Measurements from ENCODE around the gene SLC25A42.
"Not testable (repeated sequence)": the region's sequence is repeated elsewhere in the genome, so short reads cannot be mapped to it uniquely, and the experiment has no call there.

Gene SLC25A42

DNA sequence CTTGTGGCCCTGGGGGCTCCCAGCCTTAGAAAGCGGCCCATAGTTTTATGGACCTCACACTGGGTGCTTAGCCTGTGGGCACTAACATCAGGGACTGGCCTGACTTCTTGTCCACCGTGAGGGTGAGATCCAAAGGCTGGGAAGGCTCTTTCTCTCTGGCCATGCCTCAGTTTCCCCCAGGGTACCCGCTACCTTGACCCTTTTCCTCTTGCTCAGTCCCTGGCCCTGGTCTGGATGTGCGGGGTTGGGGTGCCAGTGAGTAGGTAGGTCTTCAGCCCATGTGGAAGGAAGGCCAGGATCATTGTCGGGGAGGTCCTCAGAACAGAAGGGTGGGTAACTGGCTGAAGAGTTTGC is 76.1 kb downstream of the SLC25A42 start:
- no peak for DNase-seq

DNA sequence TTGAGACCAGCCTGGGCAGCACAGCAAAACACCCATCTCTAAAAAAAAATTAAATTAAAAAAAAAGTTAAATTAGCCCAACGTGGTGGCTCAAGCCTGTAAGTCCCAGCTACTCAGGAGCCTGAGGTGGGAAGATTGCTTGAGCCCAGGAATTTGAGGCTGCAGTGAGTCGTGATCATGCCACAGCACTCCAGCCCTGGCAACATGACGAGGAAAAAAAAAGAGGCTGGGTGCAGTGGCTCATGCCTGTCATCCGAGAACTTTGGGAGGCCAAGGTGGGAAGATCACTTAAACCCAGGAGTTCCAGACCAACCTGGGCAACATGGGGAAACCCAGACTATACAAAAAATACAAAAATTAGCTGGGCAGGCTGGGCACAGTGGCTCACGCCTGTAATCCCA is 76.7 kb downstream of the SLC25A42 start:
- no peak for DNase-seq

DNA sequence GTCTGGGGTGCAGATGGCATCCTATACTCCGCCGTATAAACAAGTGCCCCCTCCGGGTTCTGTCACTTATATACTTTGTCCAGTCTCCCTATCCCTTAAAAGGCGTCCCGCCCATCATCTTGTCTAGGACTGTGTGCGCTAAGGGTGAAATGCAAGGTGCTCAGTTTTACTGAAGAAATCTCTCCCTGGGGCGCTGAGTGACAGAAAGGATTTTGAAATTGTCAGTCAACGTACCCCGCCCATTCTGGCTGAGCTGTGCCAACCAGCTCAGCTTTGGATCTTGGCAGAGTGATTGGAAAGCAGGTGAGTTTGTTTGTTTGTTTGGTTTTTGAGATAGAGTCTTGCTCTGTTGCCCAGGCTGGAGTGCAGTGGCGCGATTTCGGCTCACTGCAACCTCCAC is 78.6 kb downstream of the SLC25A42 start:
- no peak for DNase-seq

GRCh38 chr19:19145281-19145680 is 81.5 kb downstream of the SLC25A42 start:
- no peak for DNase-seq

GRCh38 chr19:19145684-19146608 is 82.2 kb downstream of the SLC25A42 start:
- DNase-seq = peak; percentile 70

- DNase-seq = no peak
These were observed 83.1 kb downstream of the SLC25A42 start for GRCh38 chr19:19146865-19147264.

GRCh38 chr19:19147344-19147743 is 83.5 kb downstream of the SLC25A42 start:
- no peak for DNase-seq

DNA sequence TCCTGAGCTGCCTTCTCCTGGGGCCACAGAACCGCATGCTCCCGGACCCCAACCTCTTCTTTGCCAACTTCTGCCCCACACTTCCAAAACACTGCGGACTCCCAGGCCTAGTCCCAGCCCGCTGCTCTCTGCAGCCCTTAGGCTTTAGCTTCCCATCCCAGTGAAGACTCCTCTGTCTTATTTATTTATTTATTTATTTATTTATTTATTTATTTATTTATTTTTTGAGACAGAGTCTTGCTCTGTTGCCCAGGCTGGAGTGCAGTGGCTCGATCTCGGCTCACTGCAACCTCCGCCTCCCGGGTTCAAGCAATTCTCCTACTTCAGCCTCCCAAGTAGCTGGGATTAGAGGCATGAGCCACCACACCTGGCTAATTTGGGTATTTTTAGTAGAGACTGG is 84.7 kb downstream of the SLC25A42 start:
- not testable (repeated sequence) for DNase-seq

DNA sequence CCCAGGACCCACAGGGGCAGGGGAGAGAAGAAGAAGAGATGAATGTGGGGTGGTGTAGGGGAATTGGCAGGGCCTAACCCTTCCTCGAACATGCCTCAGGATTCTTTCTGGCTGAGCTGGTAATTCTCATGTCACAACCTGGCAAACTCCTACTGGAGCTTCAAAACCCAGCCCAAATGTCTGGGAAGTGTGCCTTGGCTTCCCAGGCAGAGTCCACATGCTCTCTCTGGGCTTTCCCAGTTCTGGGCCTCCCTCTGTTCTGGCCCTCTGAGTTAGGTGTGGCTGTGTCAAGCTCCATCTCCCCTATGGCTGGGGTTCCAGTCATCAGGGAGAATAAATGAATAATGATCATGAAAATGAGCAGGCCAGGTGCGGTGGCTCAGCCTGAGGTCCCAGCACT is 85.6 kb downstream of the SLC25A42 start:
- DNase-seq = no peak

- no peak for DNase-seq
These were observed 87.6 kb downstream of the SLC25A42 start for GRCh38 chr19:19151418-19151817.

DNA sequence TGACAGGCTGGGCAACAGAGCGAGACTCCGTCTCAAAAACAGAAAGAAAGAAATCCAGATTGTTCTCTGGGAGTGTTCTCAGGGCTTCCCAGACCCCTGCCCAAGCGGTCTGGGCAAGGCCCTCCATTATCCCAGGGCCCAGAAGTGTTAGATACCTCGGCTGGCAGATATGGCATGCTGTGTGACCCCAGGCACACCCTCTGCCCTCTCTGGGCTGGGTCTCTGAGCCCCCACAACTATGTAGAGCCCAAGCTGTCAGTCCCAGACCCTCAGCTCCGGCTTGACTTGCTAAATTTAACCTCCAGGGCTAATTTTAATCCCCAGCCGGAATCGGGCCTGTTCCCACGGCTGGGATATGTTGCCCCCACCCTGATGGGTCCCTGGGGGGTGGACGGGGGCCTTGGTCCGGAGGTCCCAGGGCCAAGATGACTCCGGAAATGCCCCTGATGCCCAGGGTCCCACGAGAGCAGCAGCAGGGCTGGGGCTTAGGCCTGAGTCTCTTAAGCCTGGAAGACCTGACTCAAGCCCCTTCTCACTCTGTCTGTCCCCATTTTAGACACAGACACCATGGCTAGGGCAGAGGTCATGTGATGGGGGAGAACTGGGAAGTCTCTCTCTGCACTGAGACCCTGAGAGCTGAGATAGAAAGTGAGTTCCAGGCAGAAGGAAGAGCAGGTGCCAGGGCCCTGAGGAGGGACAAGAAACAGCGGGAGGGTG is 89.0 kb downstream of the SLC25A42 start:
- DNase-seq = no peak

DNA sequence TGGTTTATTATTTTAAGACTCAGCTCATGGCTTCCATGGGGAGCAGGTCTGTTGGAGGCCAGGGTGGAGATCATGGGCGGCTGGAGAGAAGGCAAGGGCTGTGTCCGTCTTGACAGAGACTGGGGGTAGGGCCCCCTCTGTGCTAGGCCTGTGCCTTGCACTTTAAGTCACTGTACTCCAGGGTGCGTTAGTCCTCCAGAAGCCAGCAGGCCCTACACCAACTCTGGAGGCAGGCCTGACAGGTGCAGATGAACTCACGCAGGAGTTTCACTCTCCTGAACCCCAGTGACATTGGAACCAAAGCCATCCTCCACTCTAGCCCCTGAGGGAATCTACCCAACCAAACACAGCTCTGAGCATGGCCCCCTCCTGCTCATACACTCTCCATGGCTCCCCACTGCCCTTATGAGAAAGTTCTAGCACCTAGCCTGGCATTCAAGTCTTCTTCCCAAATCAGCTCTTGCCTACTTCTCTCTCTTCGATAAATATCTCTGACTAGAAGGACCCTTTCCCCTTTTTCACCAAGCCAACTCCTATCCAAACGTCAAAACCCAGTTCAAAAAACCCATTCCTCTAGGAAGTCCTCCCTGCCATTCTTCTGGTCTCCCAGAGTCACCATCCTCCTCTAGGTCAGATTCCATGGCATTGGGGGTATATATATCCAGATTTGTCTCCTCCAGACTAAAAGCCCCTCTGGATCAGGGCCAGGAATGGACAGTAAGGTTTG is 91.1 kb downstream of the SLC25A42 start:
- DNase-seq = no peak

GRCh38 chr19:19155495-19156219 is 91.9 kb downstream of the SLC25A42 start:
- DNase-seq = no peak

DNA sequence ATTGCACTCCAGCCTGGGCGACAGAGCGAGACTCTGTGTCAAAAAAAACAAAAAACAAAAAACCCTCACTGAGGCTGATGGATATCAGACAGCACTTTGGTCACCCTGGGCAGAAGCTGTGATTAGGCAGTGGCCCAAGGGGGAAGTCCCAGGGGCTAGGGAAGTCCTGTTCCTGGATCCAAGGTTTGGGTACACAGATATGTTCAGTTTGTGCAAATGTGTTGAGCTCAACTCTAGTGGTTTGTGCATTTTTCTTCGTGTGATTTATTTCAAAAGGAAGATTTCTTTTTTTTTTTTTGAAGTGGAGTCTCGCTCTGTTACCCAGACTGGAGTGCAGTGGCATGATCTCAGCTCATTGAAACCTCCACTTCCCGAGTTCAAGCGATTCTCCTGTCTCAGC is 94.0 kb downstream of the SLC25A42 start:
- DNase-seq = no peak

- DNase-seq = no peak
These were observed 95.7 kb downstream of the SLC25A42 start for GRCh38 chr19:19159534-19159933.

DNA sequence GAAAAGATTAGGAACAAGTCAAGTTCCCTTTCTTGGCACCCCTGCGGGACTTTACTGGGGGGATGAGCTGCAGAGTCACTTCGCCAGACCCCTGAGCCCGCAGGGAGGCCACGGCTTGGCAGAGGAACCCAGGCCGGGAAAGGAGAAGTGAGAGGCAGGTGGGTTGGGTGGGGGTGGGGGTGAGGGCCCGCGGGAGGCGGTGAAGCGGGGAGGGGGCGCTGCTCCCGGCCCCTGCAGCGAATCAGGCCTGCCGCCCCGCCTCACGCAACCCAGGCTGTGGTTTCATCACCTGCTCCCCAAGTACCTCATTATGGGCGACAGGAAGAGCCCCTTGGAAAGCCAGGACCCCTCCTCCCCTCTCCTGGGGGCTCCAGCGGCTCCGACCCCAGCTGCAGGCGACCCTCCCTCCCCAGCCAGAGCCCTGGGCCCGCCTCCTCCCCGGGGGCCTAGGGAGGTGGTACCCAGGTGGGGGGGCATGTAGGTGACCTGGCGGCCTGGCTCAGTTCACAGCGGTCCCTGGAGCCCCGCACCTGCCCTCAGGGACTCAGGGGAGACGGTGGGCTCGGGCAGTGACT is 96.8 kb downstream of the SLC25A42 start:
- DNase-seq = no peak

GRCh38 chr19:19162495-19162894 is 98.7 kb downstream of the SLC25A42 start:
- no peak for DNase-seq

Measured in central memory CD4-positive, alpha-beta T cell (primary cell).